Activated T-helper 1 cell treated with Interleukin-2 at 50 U/mL for 16 hours (primary cell): ENCODE data around the gene NEDD4.
"Not testable (repeated sequence)": the region's sequence is repeated elsewhere in the genome, so short reads cannot be mapped to it uniquely, and the experiment has no call there.

Experiments
- DNase-seq: peaks from one replicate; pipeline ENCODE4 v3.0.0-alpha.2; 2020; ENCODE audit warnings: low read depth

The NEDD4 gene

DNA sequence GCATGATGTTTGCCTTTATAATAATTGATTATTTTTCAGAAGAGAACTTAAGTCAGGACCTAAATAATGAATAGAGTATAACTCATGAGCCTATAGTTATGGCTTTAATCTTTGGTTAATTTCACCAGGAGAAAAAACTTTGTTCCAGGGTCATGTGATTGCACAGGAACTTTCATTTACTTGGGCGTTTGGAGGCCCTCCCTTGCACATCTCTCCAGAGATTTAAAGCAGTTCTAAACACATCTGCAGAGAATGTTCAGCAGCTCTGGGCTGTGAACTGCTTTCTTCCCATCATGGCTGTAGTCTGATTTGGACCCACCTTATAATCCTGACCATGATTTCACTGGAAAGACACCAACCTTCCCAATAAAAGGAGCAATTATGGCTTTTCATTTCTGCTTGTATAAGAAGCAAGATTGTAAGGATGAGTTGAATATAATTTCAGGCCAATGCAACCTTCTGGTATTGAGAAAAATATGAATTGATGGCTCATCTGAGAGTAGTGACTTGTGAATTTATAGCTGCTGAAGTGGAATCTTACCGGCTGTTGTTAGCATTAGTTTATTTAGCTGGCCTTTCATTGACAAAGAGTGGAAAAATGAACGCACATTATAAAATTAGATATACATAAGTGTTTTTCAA, 169.6 kb downstream of the NEDD4 start:
- no peak for DNase-seq

DNA sequence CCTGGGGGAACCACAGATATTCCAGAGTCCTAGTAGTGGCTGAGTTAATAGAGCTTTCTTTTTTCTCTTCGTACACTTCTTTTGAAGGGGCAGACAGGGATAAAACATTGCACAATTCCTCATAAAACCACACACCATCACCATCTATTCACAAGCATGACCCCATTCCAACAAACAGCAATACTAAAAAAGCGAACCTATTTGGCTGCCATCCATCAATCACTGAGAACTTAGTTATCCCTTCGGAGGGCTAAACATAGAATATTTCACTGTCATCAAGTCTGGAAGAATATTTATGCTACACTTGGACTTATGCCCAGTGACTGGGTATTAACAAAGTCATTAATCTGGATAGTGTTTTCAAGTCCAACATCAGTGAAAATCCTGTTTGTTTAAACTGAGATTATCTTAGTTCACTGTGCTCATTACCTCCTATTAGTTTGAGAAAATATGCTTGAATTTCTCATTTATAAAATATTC, 170.2 kb downstream of the NEDD4 start:
- DNase-seq = no peak

DNA sequence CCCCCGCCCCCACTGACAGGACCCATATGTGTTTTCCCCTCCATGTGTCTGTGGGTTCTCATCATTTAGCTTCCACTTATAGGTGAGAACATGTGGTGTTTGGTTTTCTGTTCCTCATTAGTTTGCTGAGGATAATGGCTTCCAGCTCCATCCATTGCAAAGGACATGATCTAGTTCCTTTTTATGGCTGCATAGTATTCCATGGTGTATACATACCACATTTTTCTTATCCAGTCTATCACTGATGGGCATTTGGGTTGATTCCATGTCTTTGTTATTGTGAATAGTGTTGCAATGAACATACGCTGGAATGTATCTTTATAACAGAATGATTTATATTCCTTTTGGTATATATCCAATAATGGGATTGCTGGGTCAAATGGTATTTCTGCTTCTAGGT, 171.7 kb downstream of the NEDD4 start:
- not testable (repeated sequence) for DNase-seq

DNA sequence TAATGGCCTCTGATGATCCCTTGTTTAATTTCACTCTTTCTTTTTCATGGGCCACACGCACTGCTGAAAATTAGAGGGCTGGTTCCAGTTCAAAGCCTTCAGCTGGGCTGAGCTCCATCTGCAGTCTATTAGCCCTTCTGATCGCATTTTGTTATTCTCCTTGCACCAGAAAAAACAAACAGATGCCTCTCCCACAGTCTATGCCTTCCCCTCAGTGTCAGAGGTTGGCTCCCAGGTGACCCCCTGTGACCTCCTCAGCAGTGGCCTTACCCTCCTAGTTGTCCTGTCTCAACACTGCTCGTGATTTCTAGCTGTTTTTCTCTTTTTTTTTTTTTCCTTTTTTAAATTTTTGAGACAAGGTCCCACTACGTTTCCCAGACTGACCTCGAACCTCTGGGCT, 173.4 kb downstream of the NEDD4 start:
- DNase-seq = no peak

DNA sequence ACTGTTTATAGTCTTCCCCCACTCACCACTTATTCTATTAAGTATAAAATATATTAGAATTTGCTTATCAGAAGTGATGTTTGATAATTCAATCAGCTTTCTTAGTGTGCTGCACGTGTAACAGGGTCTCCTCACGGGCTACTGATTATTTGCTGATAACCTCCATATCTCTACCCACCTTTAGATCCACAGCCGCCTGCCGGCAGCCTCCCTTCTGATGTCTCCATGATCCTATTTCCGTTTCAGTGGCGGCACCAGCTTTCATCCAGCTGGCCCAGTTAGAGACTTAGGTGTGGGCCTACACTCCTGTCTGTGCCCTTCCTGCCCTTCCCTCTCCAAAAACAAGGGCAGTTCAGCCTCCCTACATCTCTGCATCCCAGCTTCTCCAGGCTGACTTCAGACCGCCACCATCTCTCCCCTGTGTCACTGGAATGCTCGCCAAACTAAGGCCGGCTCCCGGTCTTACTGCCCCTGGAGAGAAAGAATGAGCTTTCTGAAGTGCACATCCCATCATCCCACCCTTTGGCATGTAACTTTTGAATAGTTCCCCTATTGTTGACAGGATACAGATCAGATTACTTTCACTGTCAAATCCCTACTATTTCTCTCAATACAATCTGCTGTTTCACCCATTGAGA, 173.9 kb downstream of the NEDD4 start:
- DNase-seq = no peak

DNA sequence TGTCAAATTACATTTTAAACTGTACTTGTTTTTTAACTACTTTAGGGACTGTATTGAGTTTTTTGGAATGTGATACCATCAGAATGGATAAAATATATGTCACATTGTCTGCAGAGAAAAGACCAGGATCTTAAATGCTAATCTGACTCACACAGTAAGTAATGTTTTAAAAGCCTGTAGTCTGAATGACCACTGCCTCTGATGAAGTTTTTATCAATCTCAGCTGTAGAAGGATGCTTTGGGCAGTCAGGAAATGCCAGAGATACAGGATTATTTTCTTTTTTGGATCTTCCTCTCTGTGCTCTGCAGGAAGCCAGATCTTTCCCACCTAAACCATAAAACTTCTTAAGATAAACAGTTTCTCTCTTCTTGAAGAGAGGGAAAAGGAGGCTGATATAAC, 177.4 kb downstream of the NEDD4 start:
- DNase-seq = no peak

DNA sequence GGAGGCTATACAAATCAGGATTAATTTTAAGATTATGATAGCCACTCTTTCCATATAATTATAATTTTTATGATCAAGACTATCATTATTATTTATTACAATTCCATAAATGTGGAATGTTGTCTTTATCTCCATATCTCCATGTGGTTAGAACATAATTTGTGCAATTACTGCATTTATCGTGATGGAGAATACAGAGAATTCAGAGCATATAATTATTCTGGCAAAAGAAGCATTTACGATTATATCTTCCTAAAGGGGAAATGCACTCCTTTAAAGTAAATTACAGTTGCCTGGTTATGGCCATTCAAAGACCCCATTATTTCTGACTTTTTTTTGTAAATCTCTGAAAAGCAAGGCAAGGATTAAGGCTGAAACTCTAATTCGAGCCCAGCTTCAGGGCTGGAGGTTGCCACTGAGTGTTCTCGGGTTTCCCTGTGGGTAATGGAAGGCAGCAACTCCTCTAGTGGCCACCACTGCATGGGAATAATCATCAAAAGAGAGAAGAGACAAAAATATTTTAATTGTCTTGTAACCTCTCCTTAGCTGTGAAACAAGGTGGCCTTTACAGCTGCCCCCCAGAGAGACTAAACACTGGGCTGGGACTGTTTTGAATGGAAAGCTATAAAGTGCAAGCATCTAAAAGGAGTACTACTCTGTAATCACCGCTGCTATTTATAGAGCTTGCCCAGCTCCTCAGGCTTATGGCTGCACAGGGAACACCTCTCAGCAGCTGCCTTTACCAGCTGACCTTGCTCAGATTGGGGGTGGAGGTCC, 190.6 kb downstream of the NEDD4 start:
- DNase-seq = no peak

DNA sequence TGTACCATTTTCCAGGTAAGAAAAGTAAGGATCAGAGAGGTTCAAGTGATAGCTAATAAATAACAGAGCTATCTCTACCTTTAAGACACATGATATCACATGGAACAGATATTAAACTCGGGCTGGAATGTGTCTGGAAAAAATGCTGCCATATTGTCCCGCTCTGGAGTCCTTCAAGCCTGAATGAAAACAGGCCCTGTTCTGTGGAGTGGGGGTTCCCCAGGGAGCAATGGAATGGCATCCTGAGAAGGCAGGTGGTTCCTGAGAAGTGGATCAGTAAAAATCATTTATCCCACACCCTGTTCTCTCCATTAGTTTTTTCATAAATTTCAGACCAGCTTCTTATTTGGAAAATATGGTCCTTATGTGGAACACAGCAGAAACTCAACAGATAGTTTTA, 193.2 kb downstream of the NEDD4 start:
- no peak for DNase-seq

DNA sequence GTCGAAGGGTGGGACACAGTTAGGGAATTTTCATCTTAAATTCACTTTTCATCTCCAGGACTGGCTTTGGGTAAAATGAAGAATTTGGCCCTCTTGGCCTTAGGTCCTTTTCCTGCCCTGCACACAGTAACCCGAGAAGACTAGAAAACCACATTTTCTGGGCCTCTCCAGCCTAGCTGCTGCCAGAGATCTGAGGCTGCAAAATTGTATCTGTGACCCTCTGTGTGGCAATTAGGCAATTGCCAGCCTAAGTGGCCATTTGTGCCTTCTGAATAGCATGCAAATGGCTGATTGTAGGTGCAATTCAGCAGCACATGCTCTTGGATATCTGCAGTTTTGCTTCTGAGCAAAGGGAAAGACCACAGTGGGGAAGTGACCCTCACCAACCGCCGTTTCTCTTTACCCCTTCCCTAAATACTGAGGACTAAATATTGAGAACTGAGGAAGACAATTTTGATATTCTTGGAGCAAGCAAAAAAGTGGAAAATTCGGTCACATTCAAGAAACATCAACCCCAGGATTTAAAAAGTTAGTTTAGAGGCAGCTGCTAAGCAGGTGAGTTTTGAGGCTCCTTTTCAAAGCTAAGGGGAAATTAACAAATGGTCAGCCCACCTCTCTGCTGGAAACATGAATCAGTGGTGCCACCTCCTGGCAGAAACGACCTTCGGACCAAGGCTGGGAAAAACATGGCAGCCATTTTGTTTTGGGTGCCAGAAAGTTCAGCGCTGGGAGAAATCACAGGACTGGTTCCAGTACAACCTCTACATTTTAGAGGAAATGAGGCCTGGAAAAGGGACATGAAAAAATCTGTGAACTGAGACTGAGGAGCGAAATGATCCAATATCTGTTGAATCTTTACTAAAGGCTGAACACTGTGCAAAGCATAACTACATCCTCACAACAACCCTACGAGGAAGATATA, 193.9 kb downstream of the NEDD4 start:
- no peak for DNase-seq

DNA sequence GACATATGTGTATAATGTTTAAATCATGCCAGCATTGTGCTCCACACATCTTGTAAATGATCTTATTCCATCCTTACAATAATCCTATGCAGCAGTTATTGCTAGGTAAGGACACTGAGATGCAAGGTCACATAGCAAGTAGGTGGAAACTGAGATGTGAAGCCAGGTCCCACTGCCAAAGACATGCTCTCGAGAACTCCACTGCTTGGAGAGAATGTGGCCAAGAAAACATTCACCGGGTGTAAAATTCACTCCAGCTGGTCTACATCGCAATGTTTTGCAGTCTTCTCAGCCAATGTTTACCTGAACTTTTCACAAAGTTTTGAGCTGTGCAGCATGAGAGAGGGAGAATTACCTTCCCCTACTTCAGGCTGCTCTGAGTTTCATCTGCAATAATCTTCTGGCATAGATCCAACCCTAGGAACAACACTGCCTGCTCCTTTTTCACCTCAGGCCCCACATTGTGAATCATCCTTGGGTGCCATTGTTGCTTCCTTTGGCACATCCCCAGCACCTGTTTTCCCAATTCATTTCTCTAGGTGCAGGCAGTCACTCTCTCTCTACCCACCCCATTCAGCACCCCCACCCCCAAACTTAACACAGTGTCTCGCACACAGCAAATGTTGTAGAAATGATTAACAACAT, 197.0 kb downstream of the NEDD4 start:
- DNase-seq = no peak

DNA sequence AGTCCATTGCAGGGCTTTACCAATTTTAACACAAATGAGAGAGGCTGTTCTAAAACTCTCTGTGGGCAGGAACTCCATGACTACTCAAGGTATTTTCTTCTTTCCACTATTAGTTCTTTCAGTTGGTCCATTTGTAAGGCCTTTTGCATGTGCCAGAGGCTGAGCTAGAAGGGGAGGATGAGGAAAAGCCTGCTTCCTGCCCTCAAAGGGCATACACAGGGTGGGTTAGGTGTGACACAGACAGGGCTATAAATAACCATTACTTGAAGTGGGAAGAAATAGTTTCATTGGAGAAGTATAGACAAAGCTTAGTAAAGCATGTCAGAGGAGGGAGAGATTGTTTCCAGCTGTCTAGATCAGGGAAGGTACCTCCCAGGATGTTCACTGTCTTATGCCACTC, 198.4 kb downstream of the NEDD4 start:
- DNase-seq = no peak

DNA sequence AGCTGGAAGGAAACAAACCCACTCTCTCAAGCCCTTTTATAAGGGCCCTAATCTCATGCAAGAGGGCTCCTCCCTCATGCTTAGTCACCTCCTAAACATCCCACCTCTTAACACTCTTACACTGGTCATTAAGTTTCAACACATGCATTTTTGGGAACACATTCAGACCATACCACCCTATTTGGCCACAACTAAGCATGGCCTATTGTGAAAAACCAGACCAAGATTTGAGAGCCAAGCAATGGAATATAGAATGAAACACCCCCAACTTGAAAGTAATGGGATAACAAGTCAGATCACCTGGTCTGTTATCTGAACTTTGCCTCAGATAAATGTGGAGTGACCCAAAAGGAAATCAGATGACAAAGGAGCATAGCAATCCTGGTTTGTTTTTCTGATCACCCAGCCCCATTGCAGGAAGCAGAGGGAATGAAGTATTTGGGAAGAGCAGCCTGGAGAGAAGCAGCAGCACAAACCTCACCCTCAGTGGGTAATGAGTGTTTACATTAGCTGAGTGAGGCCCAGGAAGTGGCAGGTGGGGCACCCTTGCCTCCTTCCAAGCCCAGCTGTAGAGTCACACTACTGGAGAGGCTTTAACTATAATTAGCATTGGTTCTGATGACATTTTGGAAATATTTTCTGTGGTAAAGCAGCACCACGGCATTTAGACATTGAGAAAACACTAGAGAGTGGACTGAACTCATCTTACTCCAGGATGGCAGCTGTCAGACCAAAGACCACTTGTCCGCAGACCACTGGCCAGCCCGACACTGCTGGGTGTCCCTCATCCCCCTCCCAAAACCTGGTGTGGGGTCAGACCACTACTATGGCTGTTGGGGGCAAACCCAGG, 201.6 kb downstream of the NEDD4 start:
- no peak for DNase-seq

DNA sequence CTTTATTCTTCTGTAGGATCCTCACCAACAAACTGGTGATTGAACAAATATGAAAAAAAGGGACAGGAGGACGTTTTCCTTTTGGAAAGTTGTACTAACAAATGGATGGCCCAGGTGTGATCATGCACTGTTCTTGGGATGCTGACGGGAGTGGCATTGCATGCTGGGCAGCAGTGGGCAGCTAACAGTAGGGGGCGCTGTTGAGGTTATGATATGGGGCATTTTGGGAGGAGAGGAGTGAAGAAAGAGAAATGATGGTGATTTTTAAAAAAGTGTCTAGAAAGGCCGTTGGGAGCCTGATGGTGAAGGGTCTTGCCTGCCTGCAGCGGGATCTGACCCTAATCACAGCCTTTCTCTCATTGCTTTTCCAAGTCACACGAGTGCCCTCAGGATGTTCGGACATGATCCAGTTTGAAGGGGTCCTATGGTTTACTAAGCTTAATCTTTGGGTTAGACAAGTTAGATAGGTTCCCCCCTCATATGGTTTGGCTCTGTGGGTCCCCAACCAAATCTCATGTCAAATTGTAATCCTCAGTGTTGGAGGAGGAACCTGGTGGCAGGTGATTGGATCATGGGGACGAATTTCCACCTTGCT, 204.2 kb downstream of the NEDD4 start:
- peak; percentile 12 for DNase-seq

DNA sequence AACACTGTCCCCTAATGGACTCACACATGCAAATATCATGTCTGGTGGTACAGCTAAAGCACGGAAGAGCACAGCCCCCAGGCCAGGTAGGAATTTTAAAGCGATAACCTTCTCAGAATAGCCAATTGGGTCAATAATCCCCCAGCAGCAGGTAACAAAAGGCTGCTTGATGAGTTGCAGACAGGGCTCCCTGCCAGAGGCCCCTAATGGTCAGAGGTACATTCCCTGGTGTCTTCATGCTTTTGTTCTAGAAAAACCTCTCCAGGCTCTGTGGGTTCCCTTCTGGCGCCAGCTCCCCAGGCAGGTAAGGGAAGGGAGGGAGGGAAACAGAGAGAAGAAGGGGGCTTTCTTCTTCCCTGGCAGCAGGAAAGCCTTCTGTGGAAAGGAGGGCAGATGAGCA, 207.1 kb downstream of the NEDD4 start:
- no peak for DNase-seq

DNA sequence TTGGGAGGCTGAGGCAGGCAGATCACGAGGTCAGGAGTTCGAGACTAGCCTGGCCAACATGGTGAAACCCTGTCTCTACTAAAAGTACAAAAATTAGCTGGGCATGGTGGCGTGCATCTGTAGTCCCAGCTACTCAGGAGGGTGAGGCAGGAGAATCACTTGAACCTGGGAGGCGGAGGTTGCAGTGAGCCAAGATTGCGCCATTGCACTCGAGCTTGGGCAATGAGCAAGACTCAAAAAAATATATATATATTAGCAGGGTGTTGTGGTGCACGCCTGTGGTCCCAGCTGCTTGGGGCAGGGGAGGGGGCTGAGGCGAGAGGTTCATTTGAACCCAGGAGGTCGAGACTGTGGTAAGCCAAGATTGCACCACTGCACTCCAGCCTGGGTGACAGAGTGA, 207.8 kb downstream of the NEDD4 start:
- not testable (repeated sequence) for DNase-seq

DNA sequence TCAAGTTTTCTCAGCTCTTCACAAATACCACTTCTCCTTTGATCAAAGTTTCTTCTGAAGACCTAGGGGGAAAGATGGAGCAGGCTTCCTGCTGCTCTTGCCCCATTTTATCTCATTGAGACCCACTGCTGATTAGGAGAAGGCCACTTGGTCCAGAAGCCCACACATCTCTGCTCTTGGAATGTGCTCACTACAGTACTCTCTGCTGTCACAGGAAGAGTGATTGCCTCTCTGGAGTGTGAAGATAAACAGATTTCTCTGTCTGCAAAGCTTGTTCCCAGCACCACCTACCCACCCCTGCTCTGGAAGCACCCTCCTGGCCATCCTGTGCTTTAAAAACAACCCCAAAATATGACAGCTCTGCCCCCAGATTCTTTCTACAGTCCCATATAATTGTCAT, 209.1 kb downstream of the NEDD4 start:
- no peak for DNase-seq

DNA sequence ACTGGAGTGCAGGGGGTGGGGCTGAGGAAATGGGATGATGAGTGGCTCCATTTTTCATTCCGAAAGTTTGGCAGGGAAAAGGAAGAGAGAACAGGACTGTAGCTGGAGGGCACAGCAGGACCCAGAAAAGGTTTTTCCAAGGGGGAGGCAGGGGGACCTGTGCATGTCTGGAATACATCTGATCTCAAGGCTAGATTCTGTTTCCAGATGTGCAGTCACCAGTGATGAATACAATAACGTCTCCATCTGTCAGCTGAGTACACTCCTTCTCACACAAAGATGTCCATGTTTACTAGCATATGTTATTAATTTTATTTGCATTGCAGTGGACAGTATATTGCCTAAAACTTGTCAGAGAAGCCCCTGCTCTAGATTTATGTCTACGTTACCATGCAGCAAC, 210.5 kb downstream of the NEDD4 start:
- no peak for DNase-seq

DNA sequence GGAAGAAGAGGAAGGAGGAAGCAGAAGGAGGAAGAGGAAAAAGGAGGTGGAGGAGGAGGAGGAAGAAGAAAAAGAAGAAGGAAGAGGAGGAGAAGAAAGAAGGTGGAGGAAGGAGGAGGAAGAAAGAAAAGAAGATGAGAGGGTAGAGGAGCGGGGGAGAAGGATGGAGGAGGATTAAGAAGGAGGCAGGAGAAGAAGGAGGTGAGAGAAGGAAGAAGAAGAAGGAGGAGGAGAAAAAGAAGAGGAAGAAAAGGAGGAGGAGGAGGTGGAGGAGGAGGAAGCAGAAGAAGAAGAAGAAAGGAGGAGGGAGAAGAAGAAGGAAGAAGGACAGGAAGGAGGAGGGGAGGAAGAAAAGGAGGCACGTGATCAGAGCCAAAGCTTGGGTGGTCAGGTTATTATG, 213.1 kb downstream of the NEDD4 start:
- no peak for DNase-seq

DNA sequence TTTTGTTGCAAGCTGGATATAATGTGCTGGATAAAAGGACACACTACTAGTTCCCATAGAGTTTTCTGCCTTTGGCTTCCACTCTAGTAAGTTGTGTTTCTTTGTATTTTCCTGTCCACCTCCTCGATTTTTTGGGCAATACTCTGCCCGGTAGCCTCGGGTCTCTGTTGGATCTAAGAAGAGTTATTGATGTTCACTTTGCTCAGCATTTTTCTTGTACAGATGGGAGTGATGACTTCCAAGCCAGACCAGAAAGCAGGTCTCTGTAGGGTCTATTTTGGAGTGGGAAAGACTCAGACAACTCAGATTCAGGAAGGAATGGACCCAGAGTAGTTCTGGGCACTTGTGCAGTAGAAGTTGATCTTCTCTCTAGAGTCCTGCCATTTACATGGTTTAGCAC, 214.5 kb downstream of the NEDD4 start:
- DNase-seq = no peak
